HG03354 (cell line): ENCODE results near the gene IMP3.

ENCODE experiments used
- ATAC-seq: cut with Tn5 transposase; IDR thresholded peaks from one replicate; pipeline ENCODE4 v1.9.1; 2021; ENCODE audit warnings: mild to moderate bottlenecking; ENCODE audit not compliant: unreplicated experiment, poor library complexity, severe bottlenecking

Gene IMP3

GRCh38 chr15:75653347-75653913 is 13.4 kb upstream of the IMP3 start:
- ATAC-seq = no peak

DNA sequence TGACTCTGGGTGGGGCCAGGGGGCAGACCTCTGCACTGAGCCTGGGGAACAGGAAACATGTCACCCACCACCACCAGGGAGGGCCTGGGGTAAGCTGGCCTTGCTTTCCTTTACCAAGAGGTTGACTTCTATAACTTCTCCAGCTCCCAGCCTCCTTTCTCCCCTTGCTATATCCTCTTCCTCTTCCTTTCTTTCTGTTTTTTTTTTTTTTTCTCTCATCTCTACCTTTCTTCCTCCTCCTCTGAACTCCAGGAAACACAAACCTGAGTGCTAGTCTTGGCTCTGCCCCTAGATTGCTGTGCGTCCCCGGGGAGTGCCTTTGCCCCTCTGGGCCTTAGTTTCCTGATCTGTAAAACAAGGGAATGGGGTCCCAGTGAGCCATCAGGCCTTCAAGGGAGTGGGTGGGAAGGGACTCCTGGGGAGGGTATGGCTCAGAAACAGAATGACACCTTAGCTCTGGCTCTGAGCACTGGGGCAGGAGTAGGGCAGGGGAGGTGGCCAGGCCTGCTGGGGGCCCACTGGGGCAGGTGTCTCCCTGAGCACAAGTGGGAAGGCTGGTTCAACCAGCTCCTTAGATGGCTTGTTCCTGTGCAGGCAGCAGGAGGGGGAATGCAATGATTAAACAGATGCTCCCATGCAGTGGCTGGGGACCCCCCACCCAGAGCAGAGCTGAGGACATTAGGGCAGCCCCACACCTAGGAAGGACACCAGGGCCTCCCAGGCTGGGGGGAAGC is 12.0 kb upstream of the IMP3 start:
- no peak for ATAC-seq

GRCh38 chr15:75650908-75651809 is 11.1 kb upstream of the IMP3 start:
- no peak for ATAC-seq

DNA sequence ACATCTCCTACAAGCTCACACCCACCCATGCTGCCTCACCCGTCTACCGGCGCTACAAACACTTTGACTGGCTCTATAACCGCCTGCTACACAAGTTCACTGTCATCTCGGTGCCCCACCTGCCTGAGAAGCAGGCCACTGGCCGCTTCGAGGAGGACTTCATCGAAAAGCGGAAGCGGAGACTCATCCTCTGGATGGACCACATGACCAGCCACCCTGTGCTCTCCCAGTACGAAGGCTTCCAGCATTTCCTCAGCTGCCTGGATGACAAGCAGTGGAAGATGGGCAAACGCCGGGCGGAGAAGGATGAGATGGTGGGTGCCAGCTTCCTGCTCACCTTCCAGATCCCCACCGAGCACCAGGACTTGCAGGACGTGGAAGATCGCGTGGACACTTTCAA is 9.8 kb upstream of the IMP3 start:
- ATAC-seq = no peak

- no peak for ATAC-seq
These were observed 9.2 kb upstream of the IMP3 start for GRCh38 chr15:75649045-75649761.

DNA sequence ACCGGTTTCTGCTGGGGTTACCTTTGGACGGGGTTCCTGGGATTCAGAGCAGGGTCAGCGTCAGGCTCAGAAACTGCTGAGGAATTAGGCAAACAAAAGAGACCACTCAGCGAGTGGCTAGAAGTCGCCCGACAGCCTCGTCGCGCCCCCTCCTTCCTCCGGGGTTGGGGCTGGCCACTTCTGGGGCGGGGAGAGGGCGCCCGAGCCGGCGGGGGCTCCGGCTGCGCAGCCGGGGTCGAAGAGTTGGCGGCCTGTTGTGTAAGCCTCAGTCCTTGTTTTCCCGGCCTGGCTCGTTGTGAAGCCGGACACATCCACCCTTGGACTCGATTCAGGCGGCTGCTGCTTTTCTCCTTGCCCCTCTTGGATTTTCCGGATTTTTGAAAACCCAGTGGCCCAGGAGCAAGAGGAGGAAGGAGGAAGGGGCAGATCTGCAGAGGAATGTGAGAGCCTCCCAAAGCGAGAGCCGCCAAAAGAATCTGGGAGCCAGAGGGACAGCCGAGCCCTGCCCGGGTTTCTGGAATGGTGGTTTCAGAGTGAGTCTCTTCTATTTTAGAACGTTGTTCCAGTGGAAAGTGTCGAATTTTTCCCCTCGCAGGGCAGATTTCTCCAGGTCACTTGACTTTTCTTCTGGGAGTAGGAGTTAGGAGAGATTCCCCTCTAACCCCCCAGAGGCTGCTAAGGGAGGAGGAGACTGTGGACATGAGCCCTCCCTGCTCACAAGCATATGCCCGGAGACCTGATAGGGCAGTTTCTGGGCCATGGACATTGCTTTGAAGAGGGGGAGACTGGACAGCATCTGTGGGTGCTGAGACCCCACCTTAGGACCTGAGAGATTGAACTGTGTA is 8.4 kb upstream of the IMP3 start:
- no peak for ATAC-seq

GRCh38 chr15:75647370-75648155 is 7.5 kb upstream of the IMP3 start, which contains the start of gene SNX33:
SNX33 (plus strand) TSS chr15:75647912; CDS start chr15:75649103, 1,191 bp downstream.
- no peak for ATAC-seq

DNA sequence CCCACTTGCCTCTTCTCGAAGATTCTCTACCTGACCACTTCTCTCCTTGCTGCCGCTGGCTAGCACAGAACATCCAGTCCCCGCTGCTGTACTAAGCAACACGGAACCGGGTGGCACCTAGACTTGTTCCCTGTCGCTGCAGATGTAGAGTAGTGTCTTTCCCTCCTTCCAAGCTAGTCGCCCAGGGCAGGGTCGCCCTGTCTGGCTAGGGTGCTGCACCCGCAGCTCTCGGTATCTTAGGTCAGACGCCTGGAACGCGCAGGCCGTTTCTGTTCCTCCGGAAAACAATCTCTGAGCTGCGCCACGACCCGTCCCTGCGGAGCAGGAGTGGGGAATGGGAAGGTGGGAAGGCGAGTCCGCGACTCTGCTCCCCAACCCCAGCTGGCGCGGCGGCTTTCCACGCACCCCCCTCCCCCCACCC is 6.9 kb upstream of the IMP3 start:
- no peak for ATAC-seq

- no peak for ATAC-seq
These were observed 6.3 kb upstream of the IMP3 start for GRCh38 chr15:75646112-75646943.

DNA sequence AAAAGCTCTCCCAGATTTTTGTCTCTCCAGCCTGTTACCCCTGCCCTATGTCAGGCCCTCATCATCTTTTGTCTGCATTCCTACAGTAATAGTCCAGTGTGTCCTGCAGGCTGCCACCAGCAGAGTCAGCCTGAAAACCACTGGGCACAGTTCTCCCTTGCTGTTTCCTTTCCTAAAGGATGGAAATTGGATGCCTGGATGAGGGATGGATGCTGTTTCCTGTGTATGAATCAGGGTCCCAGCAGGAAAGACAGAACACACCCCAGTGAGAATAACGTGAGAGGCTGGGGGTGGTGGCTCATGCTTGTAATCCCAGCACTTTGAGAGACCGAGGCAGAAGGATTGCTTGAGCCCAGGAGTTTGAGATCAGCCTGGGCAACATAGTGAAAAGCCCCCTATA is 4.4 kb upstream of the IMP3 start:
- no peak for ATAC-seq

DNA sequence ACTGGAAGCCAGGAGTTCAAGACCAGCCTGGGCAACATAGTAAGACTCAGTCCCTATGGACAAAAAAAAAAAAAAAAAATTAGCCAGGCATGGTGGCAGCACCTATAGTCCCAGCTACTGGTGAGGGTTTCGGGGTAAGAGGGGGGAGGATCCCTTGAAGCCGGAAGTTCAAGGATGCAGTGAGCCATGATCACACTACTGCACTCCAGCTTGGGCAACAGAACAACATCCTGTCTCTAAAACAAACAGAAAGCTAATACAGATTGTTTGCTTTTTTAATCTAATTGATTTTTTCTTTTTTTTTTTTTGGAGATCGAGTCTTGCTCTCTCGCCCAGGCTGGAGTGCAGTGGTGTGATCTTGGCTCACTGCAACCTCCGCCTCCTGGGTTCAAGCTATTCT is 1.6 kb upstream of the IMP3 start:
- no peak for ATAC-seq

- no peak for ATAC-seq
These were observed 1.1 kb upstream of the IMP3 start for GRCh38 chr15:75641179-75641503.

GRCh38 chr15:75640483-75641178 is 607 bp upstream of the IMP3 start:
- ATAC-seq = peak; percentile 42

- ATAC-seq = no peak
These were observed 774 bp downstream of the IMP3 start for GRCh38 chr15:75639191-75639708.

DNA sequence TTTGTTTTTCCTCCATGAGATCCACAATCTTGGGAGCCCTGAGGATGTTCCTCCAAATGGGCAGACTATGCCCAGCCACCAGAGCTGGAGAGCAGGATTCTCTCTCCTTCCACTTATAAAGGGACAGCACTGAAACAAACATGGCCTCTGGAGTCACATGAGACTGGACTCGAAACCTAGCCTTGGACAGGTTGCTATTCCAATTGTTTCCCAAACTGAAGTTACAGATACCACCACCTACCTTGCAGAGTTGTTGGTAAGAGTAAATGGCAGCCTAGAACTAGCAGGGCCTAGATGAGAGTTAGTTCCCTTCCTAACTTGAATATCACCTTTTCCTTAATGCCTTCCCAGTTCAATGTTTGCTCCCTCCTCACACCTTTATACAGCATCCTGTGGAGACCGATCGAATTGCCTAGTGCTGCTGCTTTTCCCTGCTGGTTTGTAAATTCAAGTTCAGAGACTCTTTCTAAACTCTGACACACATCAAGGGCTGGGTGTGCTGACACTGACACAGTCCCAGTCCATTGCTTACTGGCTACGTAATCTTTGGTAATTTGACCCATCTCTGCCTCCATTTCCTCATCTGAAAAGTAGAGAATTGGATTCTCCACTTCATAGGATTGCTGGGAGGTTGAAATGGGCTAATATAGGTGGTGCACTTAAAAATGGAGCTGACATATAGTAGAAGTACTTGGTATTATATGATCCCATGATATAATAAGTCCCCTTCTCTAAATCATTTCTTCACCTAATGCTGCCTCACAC is 2.6 kb downstream of the IMP3 start:
- ATAC-seq = no peak

GRCh38 chr15:75636026-75636425 is 4.0 kb downstream of the IMP3 start:
- ATAC-seq = no peak
